B cell (primary cell): ENCODE results near the gene COPA. TPM values are rescaled to one million over a fixed set of nuclear protein-coding genes. Genes with fewer than 3 reads are reported as not detected.

Experiments used
- ATAC-seq: fragments of 200-7000 bp; cut with Tn5 transposase; one replicate; pipeline ENCODE4 v1.10.0; 2021; ENCODE audit warnings: low read depth, mild to moderate bottlenecking, moderate number of reproducible peaks, moderate library complexity
- CTCF ChIA-PET: fragments of 350-600 bp; sonication (Branson Sonifier 250); formaldehyde crosslinking; loops from one replicate; lab custom pipeline; 2021; ENCODE audit warnings: antibody characterized with exemption, inconsistent platforms; lab: Charles Lee
- POLR2A ChIA-PET: fragments of 350-600 bp; sonication (Branson Sonifier 250); formaldehyde crosslinking; loops from one replicate; lab custom pipeline; 2021; ENCODE audit warnings: antibody characterized with exemption; lab: Charles Lee
- DNase-seq: peaks from one replicate; pipeline ENCODE4 v3.0.0; 2013
- H2AFZ ChIP-seq: 2 replicates; pipeline ENCODE4 v1.6.1; 2012; ENCODE audit warnings: mild to moderate bottlenecking, low read depth, low read length; ENCODE audit not compliant: insufficient read depth, poor library complexity, severe bottlenecking
- H3K27ac ChIP-seq, 2 donors: 1 replicate in 1 of 2; 2 replicates in 1 of 2; pipeline ENCODE4 v1.5.1; 2012 to 2013; ENCODE audit warnings: low read length in 2 of 2, mild to moderate bottlenecking in 2 of 2, moderate library complexity in 1 of 2
- H3K27me3 ChIP-seq, 4 experiments: fragments of 200-600 bp in 1 of 4; sonication (generic) in 1 of 4; replicated peaks in 1 of 4; 1 replicate in 2 of 4; 2 replicates in 2 of 4; pipeline versions ENCODE4 v1.6.1 to v1.7.0; 2013 to 2016; ENCODE audit warnings: low read length in 3 of 4, mild to moderate bottlenecking in 2 of 4, mixed read lengths in 1 of 4, moderate library complexity in 1 of 4; ENCODE audit not compliant: insufficient read depth in 4 of 4, control insufficient read depth in 3 of 4; ENCODE audit errors: control extremely low read depth in 1 of 4
- H3K36me3 ChIP-seq, 2 experiments: replicated peaks in 1 of 2; 1 replicate in 1 of 2; 2 replicates in 1 of 2; pipeline versions ENCODE4 v1.6.1 to v1.7.1; 2013; ENCODE audit warnings: low read length in 1 of 2; ENCODE audit not compliant: insufficient read depth in 2 of 2, control insufficient read depth in 1 of 2; ENCODE audit errors: control extremely low read depth in 1 of 2, extremely low read depth in 1 of 2
- H3K4me1 ChIP-seq, 2 donors: fragments of 200-600 bp in 1 of 2; sonication (generic) in 1 of 2; 1 replicate in 1 of 2; 2 replicates in 1 of 2; pipeline versions ENCODE4 v1.5.1 to v1.6.1; 2013 to 2017; ENCODE audit warnings: low read length in 2 of 2; ENCODE audit not compliant: control insufficient read depth in 2 of 2, insufficient read depth in 2 of 2
- H3K4me2 ChIP-seq: replicated peaks from 2 replicates; pipeline ENCODE3; 2012; ENCODE audit warnings: mild to moderate bottlenecking, low read depth, low read length; ENCODE audit not compliant: poor library complexity, severe bottlenecking
- H3K4me3 ChIP-seq, 5 experiments: fragments of 200-600 bp in 1 of 5; sonication (generic) in 1 of 5; 1 replicate in 3 of 5; 2 replicates in 2 of 5; pipeline versions ENCODE4 v1.5.1 to v1.7.0; 2011 to 2016; ENCODE audit warnings: low read length in 4 of 5, mild to moderate bottlenecking in 4 of 5, low read depth in 2 of 5, control low read depth in 1 of 5, moderate library complexity in 1 of 5; ENCODE audit not compliant: insufficient read depth in 1 of 5; ENCODE audit errors: control extremely low read depth in 1 of 5, extremely low read depth in 1 of 5
- H3K79me2 ChIP-seq: fragments of 200-600 bp; sonication (generic); one replicate; pipeline ENCODE4 v1.6.0; 2016; ENCODE audit warnings: low read length; ENCODE audit not compliant: control insufficient read depth, insufficient read depth
- H3K9ac ChIP-seq: fragments of 200-600 bp; sonication (generic); 2 replicates; pipeline ENCODE4 v1.6.1; 2017; ENCODE audit warnings: mild to moderate bottlenecking, low read length, moderate library complexity
- H3K9me3 ChIP-seq, 3 donors: one replicate each; pipeline versions ENCODE4 v1.6.1 to v1.7.1; 2013; ENCODE audit warnings: low read length in 2 of 3; ENCODE audit not compliant: control insufficient read depth in 2 of 3, insufficient read depth in 1 of 3; ENCODE audit errors: control extremely low read depth in 1 of 3
- H4K20me1 ChIP-seq: 2 replicates; pipeline ENCODE4 v1.6.0; 2012; ENCODE audit warnings: mild to moderate bottlenecking, low read length; ENCODE audit not compliant: insufficient read depth, control insufficient read depth, poor library complexity, severe bottlenecking
- H3K27ac Mint-ChIP-seq: one replicate; pipeline ENCODE4 v1.8.0; 2021; ENCODE audit warnings: mixed read lengths
- H3K27me3 Mint-ChIP-seq: one replicate; pipeline ENCODE4 v1.8.0; 2021; ENCODE audit warnings: mixed read lengths
- H3K4me1 Mint-ChIP-seq: one replicate; pipeline ENCODE4 v1.8.0; 2021; ENCODE audit warnings: mixed read lengths
- H3K4me3 Mint-ChIP-seq: one replicate; pipeline ENCODE4 v1.8.0; 2021; ENCODE audit warnings: mixed read lengths
- H3K9me3 Mint-ChIP-seq: one replicate; pipeline ENCODE4 v1.8.0; 2022; ENCODE audit warnings: mixed read lengths; ENCODE audit not compliant: insufficient read depth
- CTCF ChIP-seq: fragments of 200-600 bp; IDR thresholded peaks from one replicate; pipeline ENCODE4 v1.8.0; 2022; ENCODE audit warnings: antibody characterized with exemption, mild to moderate bottlenecking
- EZH2 ChIP-seq: IDR thresholded peaks from 2 replicates; pipeline ENCODE4 v1.6.1; 2012; ENCODE audit warnings: borderline replicate concordance, low read depth, mild to moderate bottlenecking, moderate library complexity, low read length; ENCODE audit not compliant: insufficient read depth, poor library complexity, severe bottlenecking
- WGBS: methylation state at CpG from one replicate; pipeline ENCODE4 v1.1.5; 2013; ENCODE audit warnings: missing lambda C conversion rate; ENCODE audit not compliant: insufficient coverage; 5-methylcytosine and 5-hydroxymethylcytosine counted together
- intact Hi-C: fragments of 100-400 bp; cut with micrococcal nuclease; formaldehyde crosslinking; loops from one replicate; pipeline ENCODE4 v1.10.0; 2022
- polyA plus RNA-seq: library from polyadenylated mRNA; depleted of rRNA; stranded (reverse); fragments of >200 nt; gene quantifications from 2 replicates; pipeline ENCODE4 v1.2.3, GENCODE V29; 2012
- small RNA-seq: library from RNA; depleted of rRNA; stranded (forward); fragments of <200 nt; gene quantifications from one replicate; pipeline ENCODE3, GENCODE V24; 2012; ENCODE audit warnings: low replicate concordance, low read depth; ENCODE audit not compliant: insufficient read length
- total RNA-seq, 2 donors: library from RNA; stranded (reverse); fragments of 120-200 nt in 1 of 2; gene quantifications; 1 replicate in 1 of 2; 2 replicates in 1 of 2; pipeline versions ENCODE4 v1.2.3 to v1.2.4, GENCODE V29; 2013 to 2022

COPA gene
- total and polyA plus RNA-seq, 2 donors (not counting 1 experiment from before 2014, with no cell fraction given), result 39.1 to 168 TPM

- Mint-ChIP-seq H3K4me1 (peaks cover 11% of the 10 kb centered on the region), H3K27ac (no peak overlapping the region), H3K9me3 (no peaks in the 10 kb centered on the region), H3K4me3 (no peak overlapping the region), H3K27me3 (no peaks in the 10 kb centered on the region)
- no peak for TF ChIP-seq EZH2
- TF ChIP-seq CTCF, result no peak
- Histone ChIP-seq H3K9me3 (no peaks in the 10 kb centered on the region), H3K4me3 (no peak overlapping the region), H3K4me1 (peaks cover 8 to 10% of the 10 kb centered on the region in 2 donors), H3K79me2 (peaks cover 21% of the 10 kb centered on the region), H4K20me1 (peaks cover 6% of the 10 kb centered on the region), H2AFZ (no peak overlapping the region), H3K27me3 (no peaks in the 10 kb centered on the region), H3K9ac (no peak overlapping the region), H3K36me3 (peaks cover 38 to 76% of the 10 kb centered on the region in 2 experiments), H3K4me2 (no peak overlapping the region), H3K27ac (no peak overlapping the region)
- ATAC-seq (no peak), DNase-seq (no peak)
- WGBS, result 99% methylated on average over 24 of the region's 24 CpGs
- intact Hi-C loops, result no loop called here
- ChIA-PET CTCF (interaction anchor here (0.6 to 5.4 kb wide), 5 partner anchors 12 to 154 kb away, joined by 3 to 30 read pairs (median 4); no protein-coding TSS in a partner anchor), POLR2A (no interaction called here)
Observed at GRCh38 chr1:160239582-160240299, 103.3 kb downstream of the COPA start.

Small RNA genes lying within 50 kb of the gene (small RNA-seq; reads per million reads assigned to genes)
- gene RF00019 (not detected), gene RNU4-42P (not detected)

Other genes with a start within 250 kb of the COPA start
- gene IGSF8, start 244.6 kb downstream of the COPA start, total RNA-seq, result 33.5 and 37.2 TPM in 2 replicates
- gene IGSF8, start 244.6 kb downstream of the COPA start, polyA plus RNA-seq, result 45.8 and 56.0 TPM in 2 replicates
- not detected in 2 replicates for gene ATP1A2, start 227.5 kb downstream of the COPA start, total RNA-seq
- gene ATP1A2, start 227.5 kb downstream of the COPA start, polyA plus RNA-seq, result not detected in 2 replicates
- not detected in 2 replicates for gene ATP1A4, start 191.6 kb downstream of the COPA start, total RNA-seq
- gene ATP1A4, start 191.6 kb downstream of the COPA start, polyA plus RNA-seq, result 0.12 TPM in 1 of 2 replicates, not detected in the other
- not detected in 2 replicates for gene CASQ1, start 152.7 kb downstream of the COPA start, total RNA-seq
- gene CASQ1, start 152.7 kb downstream of the COPA start, polyA plus RNA-seq, result not detected in 2 replicates
- 76.7 and 81.7 TPM in 2 replicates for gene PEA15, start 137.9 kb downstream of the COPA start, total RNA-seq
- gene PEA15, start 137.9 kb downstream of the COPA start, polyA plus RNA-seq, result 89.9 and 91.4 TPM in 2 replicates
- 247 and 266 TPM in 2 replicates for gene DCAF8, start 80.7 kb downstream of the COPA start, total RNA-seq
- 194 and 250 TPM in 2 replicates for gene DCAF8, start 80.7 kb downstream of the COPA start, polyA plus RNA-seq
- gene PEX19, start 58.1 kb downstream of the COPA start, total RNA-seq, result 56.0 and 58.4 TPM in 2 replicates
- 17.9 and 20.3 TPM in 2 replicates for gene PEX19, start 58.1 kb downstream of the COPA start, polyA plus RNA-seq
- 95.1 and 110 TPM in 2 replicates for gene NCSTN, start 133 bp upstream of the COPA start, total RNA-seq
- gene NCSTN, start 133 bp upstream of the COPA start, polyA plus RNA-seq, result 110 and 113 TPM in 2 replicates
- 0.39 and 0.63 TPM in 2 replicates for gene NHLH1, start 23.8 kb upstream of the COPA start, total RNA-seq
- gene NHLH1, start 23.8 kb upstream of the COPA start, polyA plus RNA-seq, result 0.27 and 0.39 TPM in 2 replicates
- gene VANGL2, start 57.3 kb upstream of the COPA start, total RNA-seq, result 14.4 and 14.5 TPM in 2 replicates
- 0.48 and 0.75 TPM in 2 replicates for gene VANGL2, start 57.3 kb upstream of the COPA start, polyA plus RNA-seq
- gene SLAMF6, start 180.0 kb upstream of the COPA start, total RNA-seq, result 64.8 and 64.9 TPM in 2 replicates
- gene SLAMF6, start 180.0 kb upstream of the COPA start, polyA plus RNA-seq, result 50.5 and 79.6 TPM in 2 replicates
- 58.5 and 63.9 TPM in 2 replicates for gene CD84, start 236.2 kb upstream of the COPA start, total RNA-seq
- gene CD84, start 236.2 kb upstream of the COPA start, polyA plus RNA-seq, result 19.8 and 20.4 TPM in 2 replicates